A549 (cell line): ENCODE measurements around the gene EMC6.

Source experiments
- BHLHE40 ChIP-seq: IDR thresholded peaks from 2 replicates; pipeline ENCODE4 v1.6.1; 2012; ENCODE audit warnings: low read depth, low read length, inconsistent platforms
- POLR2A ChIP-seq: IDR thresholded peaks from 2 replicates; pipeline ENCODE4 v1.6.1; 2012; ENCODE audit warnings: mild to moderate bottlenecking, low read length

DNA sequence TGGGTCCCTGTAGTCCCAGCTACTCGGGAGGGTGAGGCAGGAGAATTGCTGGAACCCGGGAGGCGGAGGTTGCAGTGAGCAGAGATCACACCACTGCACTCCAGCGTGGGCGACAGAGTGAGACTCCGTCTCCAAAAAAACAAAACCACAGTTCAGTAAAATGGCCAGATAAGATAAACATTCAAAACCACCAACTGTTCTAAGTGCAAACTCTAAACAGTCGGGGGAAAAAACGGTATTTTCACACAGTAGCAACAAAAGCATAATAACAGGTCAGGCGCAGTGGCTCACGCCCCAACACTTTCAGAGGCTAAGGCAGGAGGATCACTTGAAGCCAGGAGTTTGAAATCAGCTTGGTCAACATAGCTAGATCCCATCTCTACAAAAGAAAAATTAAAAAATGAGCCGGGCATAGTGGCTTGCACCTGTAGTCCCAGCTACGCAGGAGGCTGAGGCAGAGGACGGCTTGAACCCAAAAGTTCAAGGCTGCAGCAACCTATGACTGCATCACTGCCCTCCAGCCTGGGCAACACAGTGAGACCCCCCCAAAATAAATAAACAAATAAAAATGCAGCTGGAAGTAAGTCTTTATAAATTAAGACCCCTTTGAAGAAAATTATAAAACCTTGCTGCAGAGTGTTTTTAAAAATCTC is 44.3 kb downstream of the EMC6 start:
- no peak for TF ChIP-seq BHLHE40
- TF ChIP-seq POLR2A: no peak
